HG02870 (cell line): Measurements from ENCODE around the gene NRP1.
"Not testable (repeated sequence)": the region's sequence is repeated elsewhere in the genome, so short reads cannot be mapped to it uniquely, and the experiment has no call there.

Experiments used
- ATAC-seq: cut with Tn5 transposase; IDR thresholded peaks from one replicate; pipeline ENCODE4 v1.9.1; 2021; ENCODE audit warnings: mild to moderate bottlenecking, moderate library complexity; ENCODE audit not compliant: unreplicated experiment

Gene NRP1

GRCh38 chr10:33240931-33241330 lies 93.5 kb downstream of the NRP1 start:
- no peak for ATAC-seq

- ATAC-seq = no peak
Measured at GRCh38 chr10:33240258-33240657, 94.2 kb downstream of the NRP1 start.

- no peak for ATAC-seq
Measured at GRCh38 chr10:33239257-33239656, 95.2 kb downstream of the NRP1 start.

- no peak for ATAC-seq
Measured at GRCh38 chr10:33238643-33239042, 95.8 kb downstream of the NRP1 start.

GRCh38 chr10:33237736-33238624 lies 96.5 kb downstream of the NRP1 start:
- ATAC-seq = no peak

GRCh38 chr10:33236916-33237315 lies 97.6 kb downstream of the NRP1 start:
- ATAC-seq = no peak

GRCh38 chr10:33235951-33236350 lies 98.5 kb downstream of the NRP1 start:
- no peak for ATAC-seq

GRCh38 chr10:33235251-33235884 lies 99.1 kb downstream of the NRP1 start:
- no peak for ATAC-seq

- ATAC-seq = no peak
Measured at GRCh38 chr10:33234831-33235237, 99.6 kb downstream of the NRP1 start.

GRCh38 chr10:33233635-33234034 lies 100.8 kb downstream of the NRP1 start:
- no peak for ATAC-seq

- no peak for ATAC-seq
Measured at GRCh38 chr10:33233221-33233620, 101.2 kb downstream of the NRP1 start.

- no peak for ATAC-seq
Measured at GRCh38 chr10:33231621-33232350, 102.7 kb downstream of the NRP1 start.

- no peak for ATAC-seq
Measured at GRCh38 chr10:33229949-33230267, 104.6 kb downstream of the NRP1 start.

GRCh38 chr10:33229252-33229948 lies 105.1 kb downstream of the NRP1 start:
- ATAC-seq = no peak

- no peak for ATAC-seq
Measured at GRCh38 chr10:33228426-33228825, 106.0 kb downstream of the NRP1 start.

- no peak for ATAC-seq
Measured at GRCh38 chr10:33227489-33227888, 107.0 kb downstream of the NRP1 start.

GRCh38 chr10:33224251-33224965 lies 110.1 kb downstream of the NRP1 start:
- no peak for ATAC-seq

- no peak for ATAC-seq
Measured at GRCh38 chr10:33223326-33224000, 111.0 kb downstream of the NRP1 start.

- not testable (repeated sequence) for ATAC-seq
Measured at GRCh38 chr10:33222304-33222703, 112.2 kb downstream of the NRP1 start.

GRCh38 chr10:33217854-33218253 lies 116.6 kb downstream of the NRP1 start:
- ATAC-seq = no peak
